Right renal pelvis (tissue), 4 donors: ENCODE results near the gene DNAH1. TPM values are rescaled to one million over a fixed set of nuclear protein-coding genes. Genes with fewer than 3 reads are reported as not detected.

Experiments
- DNase-seq, 4 donors: peaks; one replicate each; pipeline ENCODE4 v3.0.0-alpha.2; 2013; ENCODE audit warnings: low read depth in 4 of 4, low spot score in 3 of 4, missing footprints in 1 of 4
- polyA plus RNA-seq, 4 donors: library from polyadenylated mRNA; unstranded; fragments of 120-200 nt; gene quantifications; one replicate each; pipeline ENCODE4 v1.2.1, GENCODE V29; 2013; ENCODE audit not compliant: insufficient read length in 4 of 4

DNAH1 gene
- polyA plus RNA-seq, 4 donors: 7.0 to 10.0 (median 8.3) TPM

DNA sequence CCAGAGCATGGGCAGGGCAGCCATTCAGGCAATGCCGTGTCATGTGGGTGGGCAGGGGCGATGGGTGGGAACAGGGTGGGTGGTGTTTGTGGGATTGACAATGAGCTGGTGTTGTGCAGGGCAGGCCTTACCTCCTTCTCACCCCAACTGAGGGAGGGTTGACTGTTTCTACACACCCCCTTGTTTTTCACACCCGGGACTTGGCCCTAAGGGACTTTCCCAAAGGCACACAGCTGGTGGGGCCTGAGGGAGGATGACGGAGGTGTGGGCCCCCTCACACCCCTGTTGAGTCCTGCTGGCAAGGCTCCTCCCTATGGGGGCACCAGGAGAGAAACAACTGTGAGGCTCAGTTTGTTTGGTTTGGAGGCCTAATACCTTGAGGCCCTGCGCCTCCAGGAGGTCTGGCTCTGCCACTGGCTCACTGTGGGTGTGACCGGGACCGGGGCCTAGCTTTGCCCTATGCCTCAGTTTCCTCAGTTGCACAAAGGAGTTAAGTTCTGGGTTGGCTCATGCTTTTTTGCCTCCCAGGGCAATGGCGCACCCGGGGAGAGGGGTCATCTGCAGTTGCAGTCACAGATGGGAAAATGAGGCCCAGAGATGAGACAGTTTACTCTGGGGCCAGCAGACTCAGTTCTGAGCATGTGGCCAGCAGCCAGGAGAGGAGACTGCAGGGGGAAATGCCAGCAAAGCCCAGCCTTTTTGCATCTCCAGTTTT lies 5.1 kb upstream of the DNAH1 start:
- no peak for DNase-seq

DNA sequence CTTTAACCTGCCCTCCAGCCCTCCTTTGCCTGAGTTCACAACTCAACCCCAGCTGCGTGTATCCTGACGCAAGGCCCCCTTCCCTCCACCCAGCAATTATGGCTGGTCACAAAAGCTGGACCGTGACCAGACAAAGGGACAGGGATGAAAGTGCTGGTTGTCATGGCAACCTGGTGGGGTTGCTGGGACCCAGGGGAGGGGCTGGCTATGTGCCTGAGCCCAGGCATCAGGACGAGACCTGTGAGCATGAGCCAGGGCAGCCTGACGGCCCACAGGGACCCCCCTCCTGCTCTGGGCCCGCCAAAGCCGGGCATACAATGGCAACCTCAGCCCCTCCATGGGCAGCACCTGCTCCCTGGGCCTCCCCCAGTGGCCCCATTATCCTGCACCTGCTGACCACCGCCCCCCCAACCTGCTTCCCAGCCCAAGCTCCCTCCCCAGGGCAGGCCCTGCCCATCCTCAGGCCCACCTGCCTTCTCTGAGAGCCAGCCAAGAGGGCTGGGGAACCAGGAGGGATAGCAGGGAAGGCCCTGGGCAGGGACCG lies 4.5 kb upstream of the DNAH1 start:
- DNase-seq: no peak

DNA sequence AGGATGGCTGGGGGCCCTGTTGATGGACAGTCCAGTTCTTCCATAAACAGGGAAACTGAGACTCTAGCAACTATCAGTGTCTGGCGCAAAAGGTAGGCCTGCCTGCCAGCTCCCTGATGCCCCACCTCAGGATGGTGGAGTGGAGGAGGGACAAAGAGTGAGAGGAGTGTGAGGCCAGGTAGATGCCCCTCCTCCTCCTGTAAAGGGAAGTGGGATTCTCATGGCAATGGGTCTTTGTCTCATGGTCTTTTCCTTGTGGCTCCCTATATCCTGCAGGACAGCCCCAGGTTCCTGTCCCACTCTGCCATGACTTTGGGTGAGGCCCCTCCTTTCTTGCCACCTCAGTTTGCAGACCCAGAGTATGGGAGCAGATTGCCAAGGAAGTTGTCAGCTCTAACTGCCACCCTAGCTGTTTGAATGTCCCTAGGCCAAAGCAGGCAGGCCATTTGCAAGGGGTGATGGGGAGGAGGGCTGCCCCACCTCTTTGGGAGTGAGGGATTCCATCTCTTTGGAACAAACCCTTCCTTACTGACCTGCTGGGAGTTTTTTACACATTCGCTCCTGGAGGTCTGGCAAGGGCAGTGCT lies 2.8 kb upstream of the DNAH1 start:
- no peak for DNase-seq

DNA sequence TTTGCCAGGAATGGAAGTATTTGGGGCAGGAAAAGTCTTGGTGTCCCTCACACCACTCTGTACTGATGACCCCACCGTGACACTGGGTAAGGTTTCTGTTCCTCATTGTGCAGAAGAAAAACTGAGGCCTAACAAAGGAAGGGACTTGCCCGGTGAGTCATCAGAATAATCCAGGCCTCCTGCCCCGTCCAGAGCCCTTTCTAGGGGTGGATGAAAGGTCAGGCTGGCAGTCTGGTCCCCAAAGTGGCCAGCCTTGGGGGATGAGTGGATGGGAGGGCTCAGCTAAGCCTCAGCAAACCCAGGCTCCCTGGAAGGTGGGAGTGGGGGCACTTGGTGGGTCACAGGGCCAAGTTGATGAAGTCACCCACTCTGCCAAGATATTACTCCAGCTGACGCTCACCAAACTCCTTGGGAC lies 2.3 kb upstream of the DNAH1 start:
- no peak for DNase-seq

DNA sequence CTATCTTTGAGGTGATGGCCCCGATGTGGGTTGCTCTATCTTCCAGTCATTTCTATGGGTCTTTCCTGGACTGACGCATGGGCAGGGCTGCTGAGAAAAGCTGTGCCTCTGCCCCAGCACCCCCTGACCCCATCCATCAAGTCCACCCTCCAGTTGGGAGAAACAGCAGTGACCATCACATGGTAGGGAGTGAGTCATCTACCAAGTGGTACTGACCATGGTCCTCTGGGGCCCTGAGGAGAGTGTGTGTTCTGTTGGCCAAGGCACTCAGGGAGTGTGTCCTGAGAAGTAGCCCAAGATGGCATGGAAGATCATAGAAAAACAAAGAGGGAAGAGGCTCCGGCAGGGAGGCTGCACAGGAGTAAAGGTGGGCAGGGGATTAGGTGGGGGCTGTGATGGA lies 1.6 kb upstream of the DNAH1 start:
- DNase-seq: no peak

DNA sequence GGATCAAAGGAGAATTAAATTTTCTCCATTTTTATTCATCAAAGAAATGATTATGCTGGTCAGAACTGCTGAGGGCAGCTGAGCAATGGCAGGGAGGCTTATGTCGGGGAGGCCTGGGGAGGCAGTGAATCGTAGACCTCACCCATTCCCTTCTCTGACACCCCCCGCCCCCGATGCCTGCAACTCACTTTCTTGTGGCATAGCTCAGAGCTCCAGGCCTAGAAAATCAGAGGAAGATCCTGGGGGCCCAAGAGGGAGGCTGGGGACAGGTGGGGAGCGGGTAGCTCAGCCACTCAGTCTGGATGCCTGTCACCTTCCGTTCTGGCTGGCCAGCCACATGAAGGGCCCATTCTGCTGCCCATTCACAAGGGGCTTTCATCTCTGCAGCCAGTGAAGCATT lies 1.1 kb upstream of the DNAH1 start:
- no peak for DNase-seq

DNA sequence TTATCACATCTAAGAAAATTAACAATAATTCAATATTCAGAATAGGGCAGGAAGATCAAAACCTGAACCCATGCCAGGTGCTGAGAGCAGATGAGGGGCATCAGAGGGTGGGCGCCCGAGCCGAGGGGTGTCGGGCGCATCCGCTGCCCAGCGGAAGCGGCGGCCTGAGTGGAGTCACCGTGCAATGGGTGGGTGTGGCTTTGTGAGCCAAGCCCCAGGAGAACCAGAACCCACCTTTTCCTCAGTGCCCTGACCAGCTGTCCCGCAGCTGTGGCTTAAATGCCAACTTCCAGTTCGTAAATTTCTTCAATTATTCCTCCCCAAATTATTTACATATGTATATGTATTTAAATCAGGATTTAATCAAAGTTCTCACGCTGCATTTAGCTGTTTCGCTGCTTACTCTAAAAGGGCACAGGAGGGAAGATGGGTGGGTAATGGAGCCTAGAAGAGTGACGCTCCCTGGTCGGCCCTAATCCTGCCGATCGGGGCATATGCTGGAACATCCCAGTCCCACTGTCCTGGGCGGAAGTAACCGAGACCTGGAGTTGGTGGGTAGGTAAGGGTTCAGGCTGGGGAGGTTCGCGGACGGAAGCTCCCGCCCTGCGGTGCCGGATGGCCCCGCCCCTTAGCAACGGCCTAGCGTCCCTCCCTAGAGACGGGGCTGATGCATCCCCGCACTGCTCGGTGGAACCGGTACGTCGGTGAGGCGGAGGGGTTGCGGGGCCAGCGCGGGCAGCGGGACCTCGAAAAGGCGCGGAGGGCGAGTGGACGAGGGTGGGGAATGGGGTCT lies 1.3 kb downstream of the DNAH1 start:
- no peak for DNase-seq

DNA sequence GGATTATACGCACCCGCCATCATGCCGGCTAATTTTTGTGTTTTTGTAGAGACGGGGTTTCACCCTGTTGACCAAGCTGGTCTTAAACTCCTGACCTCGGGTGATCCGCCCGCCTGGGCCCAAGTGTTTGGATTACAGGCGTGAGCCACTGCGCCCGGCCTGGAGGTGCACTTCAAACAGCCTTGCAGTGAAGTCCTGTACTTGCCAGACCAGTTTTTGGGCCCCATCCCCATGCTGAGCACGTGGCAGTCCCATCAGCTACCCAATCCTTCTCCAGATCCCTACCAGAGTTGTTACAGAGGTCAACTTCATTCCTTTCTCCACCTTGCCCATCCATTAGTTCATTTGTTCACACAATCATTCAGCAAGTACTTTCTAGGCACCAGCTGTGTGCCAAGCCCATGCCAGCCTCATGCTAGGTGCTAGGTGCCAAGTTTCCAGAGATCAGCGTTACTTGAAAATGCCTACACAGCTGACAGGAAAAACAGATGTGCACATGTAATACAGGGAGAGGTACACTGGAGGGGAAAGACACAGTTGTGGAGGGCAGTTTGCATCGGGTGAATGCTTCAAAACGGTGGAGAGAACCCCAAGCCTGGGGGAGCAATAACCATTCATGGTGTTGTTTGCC lies 2.2 kb downstream of the DNAH1 start:
- DNase-seq: no peak

DNA sequence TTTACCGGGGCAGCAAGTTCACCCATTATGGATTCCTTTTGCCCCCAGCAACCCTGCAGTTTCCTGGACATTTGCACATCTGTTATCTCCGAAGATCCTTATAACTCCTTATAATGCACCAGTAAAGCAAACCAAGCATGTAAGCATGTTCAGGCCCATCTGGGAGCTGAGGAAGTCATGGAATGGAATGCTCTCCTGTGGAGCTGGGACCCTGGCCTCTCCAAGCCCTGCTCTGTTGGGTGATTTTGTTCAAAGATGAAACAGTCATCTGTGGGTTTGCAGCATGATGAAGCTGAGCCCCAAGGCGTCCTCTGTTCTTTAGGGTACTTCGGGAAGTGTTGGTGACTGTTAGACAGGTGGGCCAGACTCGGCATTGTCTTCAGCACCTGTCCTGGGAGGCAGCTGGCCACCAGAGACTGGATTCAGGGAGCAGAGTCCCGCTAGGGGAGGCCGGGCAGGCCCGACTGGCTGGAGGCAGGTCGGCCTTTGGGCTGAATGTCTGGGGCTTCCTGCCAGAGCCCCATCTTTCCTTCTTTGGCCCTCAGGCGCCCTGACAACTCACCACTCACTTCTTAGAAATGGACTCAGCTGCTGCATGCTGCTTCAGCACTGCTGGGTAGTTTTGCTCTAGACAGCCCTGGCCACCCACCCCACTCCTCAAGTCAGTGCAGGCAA lies 3.9 kb downstream of the DNAH1 start:
- no peak for DNase-seq

DNA sequence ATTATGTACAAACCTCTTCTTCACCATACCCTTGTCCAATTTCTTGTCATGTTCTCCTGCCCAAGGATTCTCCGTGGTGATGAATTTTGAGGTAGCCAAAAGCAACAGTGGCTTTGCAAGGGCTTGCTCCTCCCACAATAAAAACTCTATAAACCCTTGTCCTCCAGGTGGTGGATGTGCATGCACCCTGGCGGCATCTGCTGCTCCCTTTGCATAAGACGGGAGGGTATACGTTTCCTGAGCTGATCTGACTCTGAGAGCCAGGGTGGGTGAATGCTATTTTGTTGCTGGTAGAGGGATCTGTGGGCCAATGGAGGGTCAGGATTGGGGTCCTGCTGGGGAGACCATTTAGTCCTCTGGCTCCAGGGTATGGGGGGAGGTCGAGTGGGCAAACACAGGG lies 5.4 kb downstream of the DNAH1 start:
- no peak for DNase-seq

DNA sequence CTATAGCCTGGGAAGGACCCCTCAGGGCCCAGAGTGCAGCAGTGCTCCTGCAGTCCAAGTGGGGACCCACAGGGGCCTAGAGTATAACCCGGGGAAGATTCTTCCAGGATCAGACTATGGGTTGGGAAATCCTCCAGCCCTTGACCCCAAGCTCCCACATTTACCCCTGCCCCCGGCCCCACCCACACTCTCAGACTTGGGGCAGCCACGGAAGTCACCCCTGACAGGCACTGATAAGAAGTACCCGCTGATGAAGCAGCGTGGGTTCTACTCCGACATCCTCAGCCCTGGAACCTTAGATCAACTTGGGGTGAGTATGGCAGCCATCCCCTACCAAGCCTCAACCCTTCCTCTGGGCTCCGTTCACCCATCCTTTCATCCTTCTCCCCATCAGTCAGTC lies 6.3 kb downstream of the DNAH1 start:
- DNase-seq: no peak

DNA sequence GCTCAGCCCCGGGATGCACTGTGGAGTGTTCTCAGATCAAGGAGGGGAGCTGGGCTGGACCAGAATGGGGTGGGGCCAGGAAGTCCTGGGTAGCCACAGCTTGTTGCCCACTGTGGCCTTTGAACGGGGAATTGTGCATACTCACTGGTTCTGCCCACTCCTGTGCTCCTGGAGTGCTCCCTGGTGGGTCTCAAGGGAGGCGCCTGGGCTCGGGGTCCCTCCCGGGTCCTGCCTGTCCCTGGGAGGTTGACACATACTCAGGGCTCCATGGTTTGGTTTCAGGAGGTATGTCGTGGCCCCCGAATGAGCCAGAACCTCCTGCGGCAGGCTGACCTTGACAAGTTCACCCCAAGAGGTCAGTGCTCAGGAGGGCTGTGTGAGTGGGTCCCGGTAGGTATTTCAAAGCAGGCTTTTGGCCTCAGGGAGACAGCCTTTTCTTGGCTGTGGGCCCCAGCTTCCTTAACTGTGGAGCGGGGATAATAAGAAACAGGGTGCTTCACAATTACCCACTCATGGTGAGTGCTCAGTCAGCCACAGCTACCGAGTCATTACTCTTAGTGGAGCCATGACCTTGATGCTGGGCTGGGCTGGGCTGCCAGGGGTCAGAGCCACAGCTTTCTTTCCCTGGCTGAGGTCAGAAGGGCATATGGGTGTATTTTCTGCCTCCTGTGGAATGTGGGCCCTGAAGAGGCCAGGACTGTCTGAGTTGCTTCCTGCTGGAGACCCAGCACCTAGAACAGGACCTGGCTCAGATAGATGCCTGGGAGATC lies 7.6 kb downstream of the DNAH1 start:
- DNase-seq: no peak

DNA sequence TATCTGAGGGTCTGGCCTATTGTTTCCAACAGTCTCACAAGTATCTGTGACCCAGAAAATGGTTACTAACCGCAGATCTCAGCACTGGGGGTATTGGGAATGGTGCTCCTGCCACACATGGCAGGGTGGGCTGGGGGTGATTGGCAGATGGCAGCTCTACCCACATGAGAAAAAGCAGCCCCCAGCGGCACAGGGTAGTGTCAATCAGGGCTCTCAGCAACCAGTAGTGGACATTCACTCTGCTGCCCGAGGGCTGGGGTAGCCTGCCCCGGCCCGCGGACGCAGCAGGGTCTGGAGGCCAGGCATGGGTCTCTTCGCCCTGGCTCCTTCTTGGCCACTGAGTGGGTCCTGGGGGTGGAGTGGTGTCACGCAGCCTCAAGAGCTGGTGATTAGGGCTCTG lies 8.6 kb downstream of the DNAH1 start:
- no peak for DNase-seq

DNA sequence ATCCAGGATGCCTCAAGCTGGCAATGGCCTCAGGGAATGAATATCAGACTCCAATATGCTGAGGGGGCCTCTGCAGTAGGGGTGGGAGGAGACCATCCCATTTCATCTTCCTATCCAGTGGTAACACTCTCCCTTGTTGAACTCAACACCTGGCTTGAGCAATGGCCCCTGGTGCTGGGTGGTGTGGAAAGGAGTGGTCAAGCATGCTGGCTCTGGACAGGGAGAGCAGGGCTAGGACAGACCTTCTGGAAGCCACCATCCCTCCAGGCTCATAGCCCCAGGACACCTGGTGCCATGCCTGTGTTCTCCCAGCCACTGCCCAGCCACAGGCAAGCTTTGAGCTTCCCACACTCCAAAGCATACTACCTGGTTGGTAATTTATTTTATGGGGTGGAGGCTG lies 9.6 kb downstream of the DNAH1 start:
- no peak for DNase-seq

DNA sequence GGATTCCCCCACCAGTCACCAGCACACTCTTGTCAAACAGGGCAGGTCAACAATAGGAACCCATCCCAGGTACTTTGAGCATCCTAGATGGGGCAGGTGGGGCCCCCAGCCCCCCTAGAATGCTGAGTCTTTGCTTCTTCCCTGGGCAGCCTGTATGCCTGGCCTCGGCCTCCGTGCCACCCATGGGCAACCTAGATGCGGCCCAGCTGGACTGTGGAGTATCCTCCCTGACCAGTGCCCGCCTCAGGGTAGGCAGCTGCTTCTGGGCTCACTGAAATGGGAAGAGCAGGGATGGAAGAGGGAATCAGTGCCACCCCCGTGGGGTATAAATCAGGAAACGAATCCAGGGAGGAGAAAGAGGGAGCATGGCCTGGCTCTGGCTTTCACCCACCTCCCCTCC lies 10.9 kb downstream of the DNAH1 start:
- DNase-seq: no peak

DNA sequence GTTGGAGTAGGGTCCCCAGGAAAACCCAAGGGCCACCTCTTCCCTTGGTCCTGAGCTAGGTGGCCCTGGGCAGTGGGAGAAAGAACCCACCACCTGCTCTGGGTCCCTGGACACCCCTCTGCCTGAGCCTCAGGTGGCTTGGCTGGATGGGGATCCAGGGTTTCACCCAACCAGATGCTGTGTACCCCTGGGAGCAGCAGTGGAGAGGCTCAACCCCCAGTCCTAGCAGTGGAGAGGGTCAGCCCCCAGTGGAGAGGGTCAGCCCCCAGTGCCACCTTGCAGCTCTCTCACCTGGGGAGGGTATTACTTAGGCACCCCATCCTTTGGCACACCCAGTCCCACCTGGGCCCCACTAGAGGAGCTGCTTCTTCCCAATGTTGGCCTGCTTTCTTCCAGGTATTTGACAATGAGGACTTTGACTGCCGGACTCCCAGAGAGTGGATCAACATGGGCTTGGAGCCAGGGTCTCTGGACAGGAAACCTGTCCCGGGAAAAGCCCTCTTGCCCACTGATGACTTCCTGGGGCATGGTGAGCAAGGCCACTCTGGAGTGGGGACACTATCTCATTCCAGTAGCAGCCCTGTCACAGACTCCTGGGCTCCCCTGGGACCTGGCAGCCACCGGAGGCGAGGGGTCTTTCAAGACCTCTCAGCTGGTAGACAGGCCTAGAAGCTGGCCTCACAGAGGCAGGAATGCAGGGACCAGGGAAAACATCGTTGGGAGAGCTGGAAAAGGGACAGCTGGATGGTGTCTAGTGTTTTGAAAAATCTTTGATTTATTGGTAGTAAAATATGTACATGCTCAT lies 11.6 kb downstream of the DNAH1 start:
- no peak for DNase-seq

DNA sequence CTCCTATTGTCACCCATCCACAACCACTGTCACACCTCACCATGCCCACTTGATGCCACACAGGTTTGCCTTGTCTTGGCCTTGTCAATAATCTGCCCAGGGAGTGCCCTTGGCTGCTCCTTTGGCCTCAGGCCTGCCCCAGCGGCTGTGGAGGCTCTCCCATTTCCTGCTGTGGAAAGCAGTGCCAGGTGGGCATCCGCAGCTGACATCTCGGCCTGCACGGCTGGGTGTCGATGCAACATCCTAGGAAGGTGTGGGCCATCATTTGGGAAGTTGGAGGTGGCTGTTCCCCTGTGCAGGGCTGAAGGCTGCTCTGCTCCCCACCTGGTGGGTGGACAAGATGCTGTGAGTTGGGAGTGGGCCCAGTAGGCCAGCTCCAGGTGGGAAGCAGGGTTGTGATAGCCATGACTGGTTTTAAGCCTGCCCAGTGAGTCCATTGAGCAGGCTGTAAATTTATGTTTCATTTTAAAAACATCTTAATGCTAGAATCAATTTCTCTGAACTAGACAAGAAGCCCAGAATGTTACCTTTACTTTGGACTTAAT lies 12.5 kb downstream of the DNAH1 start:
- DNase-seq: no peak

DNA sequence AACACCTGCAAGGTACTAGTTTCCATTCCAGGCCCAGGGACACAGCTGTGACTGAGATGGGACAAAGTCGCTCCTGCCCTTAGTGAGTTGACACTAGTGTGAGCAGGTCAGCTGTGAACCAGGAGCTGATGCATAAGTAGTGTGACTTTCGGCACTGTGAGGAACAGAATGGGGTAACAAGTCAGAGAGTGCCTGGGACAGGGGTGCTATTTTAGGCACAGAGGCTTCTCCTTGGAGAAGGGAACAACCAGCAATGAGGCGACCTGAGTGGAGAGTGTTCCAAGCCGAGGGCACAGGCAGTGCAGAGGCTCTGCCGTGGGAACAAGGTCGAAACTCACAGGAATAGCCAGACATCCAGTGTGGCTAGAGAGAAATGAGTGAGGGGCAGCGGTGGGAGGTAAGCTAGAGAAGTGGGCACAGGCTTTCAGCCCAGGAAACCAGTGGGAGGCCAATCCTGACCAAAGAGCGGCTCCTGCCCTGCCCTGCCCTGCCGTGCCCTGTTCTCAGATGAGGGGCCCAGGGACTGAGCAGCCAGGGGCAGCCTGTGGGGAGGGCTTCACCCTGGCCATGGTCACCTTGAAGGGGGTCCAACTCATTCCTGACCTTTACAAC lies 14.2 kb downstream of the DNAH1 start:
- no peak for DNase-seq
